Stimulated activated CD8-positive, alpha-beta memory T cell treated with anti-CD3 and anti-CD28 coated beads, Interleukin-4, amount 100 ng/mL, for 1 hour (primary cell): Measurements from ENCODE around the gene GDF15.
"Not testable (repeated sequence)": the region's sequence is repeated elsewhere in the genome, so short reads cannot be mapped to it uniquely, and the experiment has no call there.

Source experiments
- DNase-seq, 2 donors: peaks; one replicate each; pipeline ENCODE4 v3.0.0-alpha.2; 2020; ENCODE audit warnings: low read depth in 2 of 2, low spot score in 1 of 2

The GDF15 gene, protein sequence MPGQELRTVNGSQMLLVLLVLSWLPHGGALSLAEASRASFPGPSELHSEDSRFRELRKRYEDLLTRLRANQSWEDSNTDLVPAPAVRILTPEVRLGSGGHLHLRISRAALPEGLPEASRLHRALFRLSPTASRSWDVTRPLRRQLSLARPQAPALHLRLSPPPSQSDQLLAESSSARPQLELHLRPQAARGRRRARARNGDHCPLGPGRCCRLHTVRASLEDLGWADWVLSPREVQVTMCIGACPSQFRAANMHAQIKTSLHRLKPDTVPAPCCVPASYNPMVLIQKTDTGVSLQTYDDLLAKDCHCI

DNA sequence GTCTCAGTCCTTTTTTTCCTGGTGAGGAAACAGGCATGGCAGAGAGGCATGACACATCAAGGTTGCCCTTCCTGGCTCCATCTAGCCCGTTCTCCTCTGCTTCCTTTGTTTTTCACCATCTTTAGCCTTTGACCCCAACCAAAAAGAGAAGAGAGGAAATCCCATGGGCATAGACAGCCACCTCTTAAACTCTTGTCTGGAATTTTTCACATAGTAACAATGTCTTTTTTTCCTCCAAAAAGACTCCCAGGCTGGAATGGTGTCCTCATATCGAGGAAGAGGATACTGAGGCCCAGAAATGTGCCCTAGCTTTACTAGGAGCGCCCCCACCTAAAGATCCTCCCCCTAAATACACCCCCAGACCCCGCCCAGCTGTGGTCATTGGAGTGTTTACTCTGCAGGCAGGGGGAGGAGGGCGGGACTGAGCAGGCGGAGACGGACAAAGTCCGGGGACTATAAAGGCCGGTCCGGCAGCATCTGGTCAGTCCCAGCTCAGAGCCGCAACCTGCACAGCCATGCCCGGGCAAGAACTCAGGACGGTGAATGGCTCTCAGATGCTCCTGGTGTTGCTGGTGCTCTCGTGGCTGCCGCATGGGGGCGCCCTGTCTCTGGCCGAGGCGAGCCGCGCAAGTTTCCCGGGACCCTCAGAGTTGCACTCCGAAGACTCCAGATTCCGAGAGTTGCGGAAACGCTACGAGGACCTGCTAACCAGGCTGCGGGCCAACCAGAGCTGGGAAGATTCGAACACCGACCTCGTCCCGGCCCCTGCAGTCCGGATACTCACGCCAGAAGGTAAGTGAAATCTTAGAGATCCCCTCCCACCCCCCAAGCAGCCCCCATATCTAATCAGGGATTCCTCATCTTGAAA, at the start of gene GDF15:
Gene GDF15 (plus strand): TSS at position 484 of the 868 bp plus-strand sequence. CDS start 32 bp downstream, at position 516.
- no peak for DNase-seq

DNA sequence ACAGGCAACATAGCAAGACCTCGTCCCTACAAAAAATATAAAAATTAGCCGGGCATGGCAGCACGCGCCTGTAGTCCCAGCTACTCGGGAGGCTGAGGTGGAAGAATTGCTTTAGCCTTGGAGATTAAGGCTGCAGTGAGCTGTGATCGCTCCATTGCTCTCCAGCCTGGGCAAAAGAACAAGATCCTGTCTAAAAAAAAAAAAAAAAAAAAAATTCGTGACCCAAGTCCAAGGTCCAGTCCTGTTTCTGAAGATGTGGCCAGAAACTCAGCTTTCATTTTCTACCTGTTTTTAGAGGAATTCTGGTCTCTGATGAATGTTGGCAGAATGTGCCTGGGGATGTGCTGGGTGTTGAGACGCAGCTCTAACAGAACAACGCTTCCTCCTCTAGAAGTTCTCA, 47.4 kb upstream of the GDF15 start:
- no peak for DNase-seq

DNA sequence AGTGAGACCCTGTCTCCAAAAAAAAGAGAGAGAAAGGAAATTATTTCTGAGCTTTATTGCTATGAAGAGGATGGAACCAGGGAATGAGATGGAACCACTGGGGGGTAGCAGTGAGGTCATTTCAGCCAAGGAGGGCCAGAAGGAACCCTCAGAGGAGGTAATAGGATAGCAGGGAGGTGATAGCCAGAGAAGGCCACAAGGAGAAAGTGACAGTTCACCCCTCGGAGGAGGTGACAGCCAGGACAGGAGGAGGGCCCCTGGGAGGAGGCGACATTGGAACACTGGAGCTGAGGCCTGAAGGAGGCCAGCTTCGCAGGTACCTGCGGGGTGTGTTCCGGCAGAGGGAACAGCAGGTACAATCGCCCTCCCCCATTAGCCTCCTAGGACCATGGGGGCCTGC, 46.2 kb upstream of the GDF15 start:
- DNase-seq: no peak

DNA sequence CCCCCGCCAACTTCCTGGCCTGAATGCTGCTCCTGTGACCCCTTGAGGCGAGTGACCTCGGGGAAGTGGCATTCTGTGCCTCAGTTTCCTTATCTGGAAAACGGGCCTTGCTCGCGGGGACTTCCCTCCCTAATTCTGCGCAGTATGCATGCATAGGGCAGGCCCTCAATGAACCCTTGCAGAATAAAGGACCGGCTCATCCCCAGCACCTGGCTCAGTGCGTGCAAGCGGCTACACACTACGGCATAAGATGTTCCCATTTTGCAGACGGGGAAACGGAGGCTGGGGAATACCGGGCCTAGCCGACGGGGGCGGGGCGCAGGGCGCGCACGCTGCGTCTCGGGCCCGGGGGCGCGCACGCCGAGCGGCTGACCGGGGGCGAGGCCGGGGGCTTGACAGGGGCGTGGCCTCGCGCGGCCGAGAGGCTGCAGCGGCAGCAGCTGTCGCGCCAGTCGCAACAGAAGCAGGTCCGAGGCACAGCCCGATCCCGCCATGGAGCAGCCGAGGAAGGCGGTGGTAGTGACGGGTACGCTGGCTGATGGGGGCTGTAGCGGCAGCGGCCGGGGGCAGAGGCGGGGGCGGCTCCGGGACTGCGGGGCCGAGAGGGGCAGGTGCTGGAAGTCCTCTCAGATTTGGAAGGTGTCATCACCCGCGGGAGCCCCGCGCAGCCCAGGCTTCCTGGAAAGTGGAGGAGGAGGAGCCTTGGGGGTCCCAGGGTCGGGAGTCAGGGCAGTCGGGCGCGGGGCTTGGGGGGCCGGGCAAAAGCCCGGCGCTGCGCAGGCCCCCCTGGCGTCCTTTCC, 45.6 kb upstream of the GDF15 start, which contains the start of gene PGPEP1:
Gene PGPEP1 (plus strand): TSS at position 409 of the 800 bp plus-strand sequence. CDS start 84 bp downstream, at position 493.
- DNase-seq: peak; percentile 22 to 39

DNA sequence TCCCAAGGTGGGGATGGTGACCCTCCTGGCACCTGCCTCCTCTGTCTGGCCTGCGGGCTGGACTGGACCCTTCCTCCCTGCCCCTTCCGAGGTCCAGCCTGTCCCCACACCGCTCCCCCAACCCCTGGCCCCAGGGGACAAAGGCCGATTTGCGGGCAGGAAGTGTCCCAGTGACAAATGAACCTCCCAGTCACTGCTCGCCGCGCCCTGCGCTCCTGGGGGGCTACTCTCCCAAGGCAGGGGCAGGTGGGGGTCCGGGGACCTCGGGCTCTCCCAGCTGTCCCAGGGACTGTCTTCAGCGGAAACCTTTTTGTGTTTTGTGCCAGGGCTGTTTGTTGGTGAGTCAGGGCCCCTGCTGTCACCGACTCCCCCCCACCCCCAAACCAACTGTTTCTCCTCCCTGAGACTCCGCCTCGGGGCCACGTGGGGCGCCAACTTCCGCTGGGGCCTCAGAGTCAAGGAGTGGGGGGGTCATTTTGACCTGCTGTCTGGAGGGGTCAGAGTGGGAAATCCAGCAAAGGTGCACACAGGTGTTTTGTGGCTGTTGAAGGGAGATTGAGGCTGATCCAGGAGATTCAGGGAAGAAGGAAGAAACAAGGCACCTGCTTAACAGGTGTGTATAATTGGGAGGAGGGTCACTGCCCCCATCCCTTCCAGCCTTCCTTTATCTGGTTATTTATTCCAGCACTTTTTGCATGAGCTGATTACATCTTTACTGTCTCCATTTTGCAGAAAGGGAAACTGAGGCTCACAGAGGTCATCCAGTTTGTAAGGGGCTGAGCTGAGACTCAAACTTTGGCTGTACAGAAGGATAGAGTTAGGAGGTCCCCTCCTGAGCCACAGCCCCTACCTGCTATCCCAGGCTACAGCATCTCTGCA, 44.7 kb upstream of the GDF15 start:
- DNase-seq: peak; percentile 36 to 39

DNA sequence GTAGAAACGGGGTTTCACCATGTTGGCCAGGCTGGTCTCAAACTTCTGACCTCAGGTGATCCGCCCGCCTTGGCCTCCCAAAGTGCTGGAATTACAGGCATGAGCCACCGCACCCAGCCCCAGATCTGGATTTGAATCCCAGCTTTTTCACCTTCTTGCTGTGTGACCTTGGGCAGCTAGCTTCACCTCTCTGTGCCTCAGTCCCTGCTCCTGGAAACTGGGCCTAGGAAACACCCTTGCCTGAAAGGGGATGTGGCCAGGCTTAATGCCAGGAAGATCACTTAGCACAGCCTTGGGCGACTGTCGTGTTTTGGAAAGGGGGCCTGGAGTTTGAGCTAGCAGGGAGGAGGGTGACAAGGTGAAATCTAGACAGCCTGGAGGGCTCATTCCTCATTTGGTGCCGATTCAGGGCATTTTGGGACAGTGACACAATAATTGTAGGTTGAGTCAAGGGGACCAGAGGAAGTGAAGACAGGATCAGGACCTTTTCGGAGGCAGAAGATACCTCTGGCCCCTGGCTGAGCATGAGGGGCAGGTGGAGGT, 43.8 kb upstream of the GDF15 start:
- DNase-seq: no peak

DNA sequence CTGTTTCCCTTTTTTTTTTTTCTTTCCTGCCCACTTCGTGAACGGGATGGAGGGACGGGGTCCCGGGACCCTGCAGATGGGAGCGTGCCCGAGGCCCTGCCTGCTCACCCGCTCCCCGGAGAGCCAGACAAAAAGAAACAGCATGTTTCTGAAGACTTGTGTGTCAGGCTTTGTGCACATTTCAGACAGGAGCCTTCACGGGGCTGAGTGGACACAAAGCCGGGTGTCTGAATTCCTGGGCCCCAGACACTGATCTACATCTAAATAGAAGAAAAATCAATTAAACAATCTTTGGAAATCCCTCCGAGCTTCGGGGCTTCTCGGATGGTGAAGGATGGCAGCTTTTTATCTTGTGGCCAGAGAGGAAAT, 41.4 kb upstream of the GDF15 start:
- DNase-seq: no peak

DNA sequence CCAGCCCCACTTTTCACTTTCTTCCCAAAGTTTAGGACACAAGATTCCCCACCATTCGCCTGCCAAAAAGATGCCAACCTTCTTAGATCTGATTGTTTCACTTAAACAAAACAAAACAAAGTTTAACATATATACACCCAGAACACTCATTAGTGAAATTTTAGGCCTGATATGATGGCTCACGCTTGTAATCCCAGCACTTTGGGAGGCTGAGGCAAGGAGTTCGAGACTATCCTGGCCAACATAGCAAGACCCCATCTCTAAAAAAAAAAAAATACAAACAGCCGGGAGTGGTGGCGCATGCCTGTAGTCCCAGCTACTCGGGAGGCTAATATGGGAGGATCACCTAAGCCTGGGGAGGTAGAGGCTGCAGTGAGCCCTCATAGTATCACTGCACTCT, 40.7 kb upstream of the GDF15 start:
- no peak for DNase-seq

DNA sequence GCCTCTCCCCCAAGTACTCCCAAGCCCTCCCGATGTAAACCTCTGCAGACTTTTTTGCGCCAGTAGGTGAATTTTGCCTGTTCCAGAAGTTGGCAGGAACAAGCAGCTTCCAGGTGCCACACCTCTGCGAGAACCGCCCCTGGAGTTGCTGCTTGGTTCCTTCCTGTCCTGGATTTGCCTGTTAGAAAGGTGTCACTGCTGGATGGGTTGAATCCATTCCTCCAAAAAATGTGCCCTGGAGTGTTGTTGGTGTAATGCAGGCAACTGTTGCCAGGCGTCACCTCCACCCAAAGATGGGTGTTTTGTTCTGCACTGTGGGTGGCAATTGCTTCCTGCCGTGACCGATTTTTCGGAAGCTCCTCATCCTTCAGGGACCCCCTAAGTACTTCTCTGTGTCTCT, 39.9 kb upstream of the GDF15 start:
- DNase-seq: no peak

DNA sequence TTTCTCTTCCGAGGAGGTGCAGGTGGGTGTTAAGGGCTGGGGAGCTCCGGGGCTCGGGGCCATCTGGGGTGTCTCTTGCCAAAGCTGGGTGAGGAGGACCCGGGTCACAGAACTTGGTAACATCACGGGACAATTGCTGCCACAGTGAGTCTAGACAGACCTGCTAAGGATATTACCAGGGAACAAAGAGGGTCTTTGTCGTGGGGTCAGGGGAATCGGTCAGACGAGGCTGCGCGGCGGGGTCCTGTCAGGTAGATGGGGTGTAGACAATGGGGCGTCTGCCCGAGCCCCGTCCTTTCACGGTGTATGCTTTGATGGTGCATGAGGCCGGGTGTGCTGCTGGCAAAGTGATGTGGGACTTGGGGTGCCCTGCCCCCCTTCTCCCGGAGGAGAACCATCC, 37.8 kb upstream of the GDF15 start:
- DNase-seq: no peak

DNA sequence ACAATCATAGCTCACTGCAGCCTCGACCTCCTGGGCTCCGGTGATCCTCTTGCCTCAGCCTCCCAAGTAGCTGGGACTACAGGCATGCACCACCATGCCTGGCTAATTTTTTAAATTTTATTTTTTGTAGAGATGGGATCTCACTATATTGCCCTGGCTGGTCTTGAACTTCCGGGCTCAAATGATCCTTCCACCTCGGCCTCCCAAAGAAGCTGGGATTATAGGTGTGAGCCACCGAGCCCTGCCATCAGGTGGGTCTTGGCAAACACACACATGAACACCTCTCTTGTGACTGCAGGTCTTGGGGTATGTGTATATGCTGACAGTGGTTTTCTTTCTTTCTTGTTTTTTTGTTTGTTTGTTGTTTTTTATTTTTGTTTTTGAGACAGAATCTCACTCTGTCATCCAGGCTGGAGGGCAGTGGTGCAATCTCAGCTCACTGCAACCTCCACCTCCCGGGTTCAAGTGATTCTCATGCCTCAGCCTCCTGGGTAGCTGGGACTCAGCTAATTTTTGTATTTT, 37.1 kb upstream of the GDF15 start:
- not testable (repeated sequence) for DNase-seq

DNA sequence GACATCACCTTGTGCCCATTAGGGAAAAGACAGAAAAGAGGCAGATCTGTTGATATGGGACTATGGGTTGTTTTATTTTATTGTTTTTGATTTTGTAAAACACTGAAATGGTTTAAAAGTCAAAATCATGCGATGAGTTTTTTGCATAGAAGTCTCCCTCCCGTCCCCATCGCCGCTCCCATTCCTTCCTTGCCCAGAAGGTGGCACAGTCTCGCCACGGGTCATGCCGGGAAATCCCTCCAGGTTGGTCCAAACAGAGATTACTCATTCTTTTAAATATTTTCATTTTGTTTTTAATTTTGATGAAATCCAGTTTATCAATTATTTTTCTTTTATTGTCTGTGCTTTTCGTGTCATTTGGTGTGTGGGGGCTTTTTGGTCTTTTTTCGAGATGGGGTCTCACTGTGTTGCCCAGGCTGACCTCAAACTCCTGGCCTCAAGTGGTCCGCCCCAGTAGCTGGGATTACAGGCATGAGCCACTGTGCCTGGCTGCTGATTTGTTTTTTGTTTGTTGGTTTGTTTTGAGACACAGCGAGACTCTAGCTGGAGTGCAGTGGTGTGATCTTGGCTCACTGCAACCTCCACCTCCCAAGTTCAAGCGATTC, 36.3 kb upstream of the GDF15 start:
- no peak for DNase-seq

DNA sequence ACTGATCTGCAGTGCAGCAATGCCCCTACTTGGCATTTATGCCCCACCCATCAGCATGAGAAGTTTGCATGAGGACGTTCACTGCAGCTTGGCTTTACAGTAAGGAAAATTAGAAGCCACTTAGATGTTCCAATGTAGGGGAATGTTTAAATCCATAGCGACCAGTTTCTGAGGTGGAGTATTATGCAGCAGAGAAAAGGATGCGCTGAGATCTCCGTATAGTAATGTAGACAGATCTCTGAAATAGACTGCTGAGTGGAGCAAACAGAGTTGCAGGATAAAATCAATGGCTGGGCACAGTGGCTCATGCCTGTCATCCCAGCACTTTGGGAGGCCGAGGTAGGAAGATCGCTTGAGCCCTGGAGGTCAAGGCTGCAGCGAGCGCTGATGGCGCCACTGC, 35.5 kb upstream of the GDF15 start:
- no peak for DNase-seq

DNA sequence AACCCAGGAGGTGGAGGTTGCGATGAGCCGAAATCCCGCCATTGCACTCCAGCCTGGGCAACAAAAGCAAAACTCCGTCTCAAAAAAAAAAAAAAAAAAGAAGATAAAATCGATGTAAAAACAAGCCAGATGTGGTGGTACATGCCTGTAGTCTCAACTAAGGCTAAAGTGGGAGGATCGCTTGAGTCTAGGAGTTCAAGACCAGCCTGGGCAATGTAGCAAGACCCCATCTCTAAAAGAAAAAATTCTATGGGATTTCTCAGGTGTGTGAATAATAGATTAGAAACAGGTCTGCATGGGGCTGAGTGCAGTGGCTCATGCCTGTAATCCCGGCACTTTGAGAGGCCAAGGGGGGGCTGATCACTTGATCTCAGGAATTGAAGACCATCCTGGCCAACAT, 34.4 kb upstream of the GDF15 start:
- DNase-seq: no peak

DNA sequence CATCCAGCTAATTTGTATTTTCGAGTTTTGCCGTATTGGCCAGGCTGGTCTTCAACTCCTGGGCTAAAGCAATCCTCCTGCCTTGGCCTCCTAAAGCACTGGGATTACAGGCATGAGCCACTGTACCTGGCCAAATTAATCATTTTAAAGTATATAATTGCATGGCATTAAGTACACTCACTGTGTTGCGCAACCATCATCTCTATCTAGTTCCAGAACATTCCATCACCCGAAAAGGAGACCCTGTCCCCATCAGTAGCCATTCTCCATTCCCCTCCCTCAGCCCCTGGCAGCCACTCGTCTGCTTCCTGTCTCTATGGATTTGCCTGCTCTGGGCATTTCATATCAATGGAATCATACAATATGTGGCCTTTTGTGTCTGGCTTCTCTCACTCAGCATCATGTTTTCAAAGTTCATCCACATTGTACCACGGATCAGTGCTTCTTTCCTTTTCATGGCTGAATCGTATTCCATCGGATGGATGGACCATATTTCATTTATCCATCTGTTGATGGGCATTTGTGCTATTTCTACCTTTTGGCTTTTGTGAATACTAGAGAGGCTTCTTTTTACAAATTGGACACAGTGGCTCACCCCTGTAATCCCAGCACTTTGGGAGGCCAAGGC, 32.5 kb upstream of the GDF15 start:
- no peak for DNase-seq

DNA sequence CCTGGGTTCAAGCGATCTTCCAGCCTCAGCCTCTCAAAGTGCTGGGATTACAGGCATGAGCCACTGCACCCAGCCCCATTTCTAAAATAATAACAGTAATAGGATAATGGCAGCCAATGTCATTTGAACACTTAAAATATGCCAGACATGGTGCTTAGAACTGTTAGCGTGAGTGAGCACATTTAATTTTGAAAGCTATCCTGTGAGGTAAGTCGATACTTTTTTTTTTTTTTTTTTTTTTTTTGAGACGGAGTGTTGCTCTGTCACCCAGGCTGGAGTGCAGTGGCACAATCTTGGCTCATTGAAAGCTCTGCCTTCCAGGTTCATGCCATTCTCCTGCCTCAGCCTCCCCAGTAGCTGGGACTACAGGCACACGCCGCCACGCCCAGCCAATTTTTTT, 31.2 kb upstream of the GDF15 start:
- not testable (repeated sequence) for DNase-seq

DNA sequence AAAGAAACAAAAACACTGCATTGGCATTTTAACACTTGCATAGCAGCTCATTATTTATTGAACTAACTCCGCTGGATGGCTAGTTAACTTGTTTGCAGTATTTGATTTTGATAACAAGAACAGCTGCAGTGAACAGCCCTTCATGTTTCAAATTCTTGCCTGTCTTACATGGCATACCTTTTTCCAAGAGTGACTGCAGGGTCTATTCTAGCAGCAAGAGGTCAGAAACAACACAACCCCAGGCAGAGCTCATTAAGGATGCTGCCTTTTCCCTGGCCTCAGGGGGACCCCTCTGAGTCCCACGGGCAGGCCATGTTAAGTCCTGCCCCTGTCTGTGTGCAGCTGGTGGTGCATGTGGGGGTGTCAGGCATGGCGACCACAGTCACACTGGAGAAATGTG, 28.9 kb upstream of the GDF15 start:
- no peak for DNase-seq

DNA sequence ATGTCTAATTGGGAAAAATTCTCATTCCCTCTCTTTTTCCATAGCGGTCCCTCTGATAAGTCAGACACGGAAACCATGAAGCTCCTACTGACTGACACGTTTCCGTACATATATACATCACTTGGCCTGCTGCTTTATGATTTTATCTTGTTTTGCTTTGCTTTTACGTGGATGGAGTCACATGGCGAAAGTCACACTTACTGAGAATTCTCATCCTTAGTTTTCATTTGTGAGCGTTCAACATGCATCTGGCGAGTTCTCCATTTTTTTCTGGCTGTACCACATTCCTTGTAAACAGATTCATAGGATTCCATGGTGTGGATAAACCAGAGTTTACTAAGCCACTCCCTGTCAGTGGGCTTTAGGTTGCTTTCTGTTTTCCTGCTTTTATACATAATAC, 24.3 kb upstream of the GDF15 start:
- DNase-seq: no peak

DNA sequence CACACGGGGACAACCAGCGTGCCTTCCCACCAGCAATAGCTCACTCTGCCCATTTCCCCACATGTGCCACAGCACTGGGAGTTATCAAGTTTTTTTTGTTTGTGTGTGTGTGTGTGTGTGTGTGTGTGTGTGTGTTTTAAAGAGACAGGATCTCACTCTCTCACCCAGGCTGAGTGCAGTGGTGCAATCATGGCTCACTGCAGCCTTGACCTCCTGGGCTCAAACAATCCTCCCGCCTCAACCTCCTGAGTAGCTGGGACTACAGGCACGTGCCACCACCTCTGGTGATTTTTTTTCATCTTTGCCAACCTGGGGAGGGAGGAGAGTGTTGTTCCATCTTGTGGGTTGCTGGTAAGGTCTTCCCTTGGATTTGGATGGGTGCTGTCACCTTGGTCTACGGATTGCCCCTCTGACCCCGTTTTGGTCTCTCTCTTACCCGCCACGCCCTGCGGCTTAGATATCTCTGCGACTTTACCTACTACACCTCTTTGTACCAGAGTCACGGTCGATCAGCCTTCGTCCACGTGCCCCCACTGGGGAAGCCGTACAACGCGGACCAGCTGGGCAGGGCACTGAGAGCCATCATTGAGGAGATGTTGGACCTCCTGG, 22.9 kb upstream of the GDF15 start:
- no peak for DNase-seq
